ENCODE data around the gene NT5DC1.

The NT5DC1 gene

GRCh38 chr6:116208056-116208785, 107.6 kb downstream of the NT5DC1 start:
- H3K4me1 ChIP-seq (ENCODE audit: low read length) = peaks cover 23% of the 10 kb centered on the region
- no peak overlapping the region for H3K4me3 ChIP-seq (ENCODE audit: low read length)
- TF ChIP-seq EZH2phosphoT487 (IDR thresholded peaks at IDR 0.05; ENCODE audit: low read length) (no peak), EZH2 (optimal IDR thresholded peaks at IDR 0.05; ENCODE audit: low read depth, low read length) (no peak), CTCF (IDR thresholded peaks at IDR 0.05; ENCODE audit: low read length) (no peak)
- no peak overlapping the region for H3K4me2 ChIP-seq (ENCODE audit: low read depth, low read length)
- H3K27ac ChIP-seq (ENCODE audit: low read length) = no peak overlapping the region
- H3K79me2 ChIP-seq (ENCODE audit: low read length) = no peaks in the 10 kb centered on the region
- no peaks in the 10 kb centered on the region for H4K20me1 ChIP-seq (ENCODE audit: insufficient read depth, low read length)
- H3K9ac ChIP-seq (ENCODE audit: low read length) = no peak overlapping the region
- H3K36me3 ChIP-seq (replicated peaks; ENCODE audit: insufficient read depth, low read length) = no peaks in the 10 kb centered on the region
- H3K9me3 ChIP-seq (replicated peaks; ENCODE audit: insufficient read depth, low read length) = no peaks in the 10 kb centered on the region
- no peaks in the 10 kb centered on the region for H3K27me3 ChIP-seq (replicated peaks; ENCODE audit: insufficient read depth, low read length)
- DNase-seq = no peak
- H2AFZ ChIP-seq (ENCODE audit: low read length) = no peak overlapping the region
- no peaks in the 10 kb centered on the region for H3K9me2 ChIP-seq (replicated peaks; ENCODE audit: insufficient read depth, low read length)
- H3F3A ChIP-seq (ENCODE audit: insufficient read depth, low read length) = peaks cover 12% of the 10 kb centered on the region

GRCh38 chr6:116210316-116210715, 109.7 kb downstream of the NT5DC1 start:
- Histone ChIP-seq H3K4me2 (ENCODE audit: low read depth, low read length) (no peak overlapping the region), H3K36me3 (replicated peaks; ENCODE audit: insufficient read depth, low read length) (no peaks in the 10 kb centered on the region), H3K79me2 (ENCODE audit: low read length) (no peaks in the 10 kb centered on the region), H3K9me2 (replicated peaks; ENCODE audit: insufficient read depth, low read length) (no peaks in the 10 kb centered on the region), H2AFZ (ENCODE audit: low read length) (no peak overlapping the region), H3K9me3 (replicated peaks; ENCODE audit: insufficient read depth, low read length) (no peaks in the 10 kb centered on the region), H3K27me3 (replicated peaks; ENCODE audit: insufficient read depth, low read length) (no peaks in the 10 kb centered on the region), H3K27ac (ENCODE audit: low read length) (no peak overlapping the region), H3F3A (ENCODE audit: insufficient read depth, low read length) (peaks cover 3% of the 10 kb centered on the region; the same call in 1 of the 2 replicates), H3K4me3 (ENCODE audit: low read length) (no peak overlapping the region), H3K9ac (ENCODE audit: low read length) (no peak overlapping the region), H3K4me1 (ENCODE audit: low read length) (peaks cover 12% of the 10 kb centered on the region), H4K20me1 (ENCODE audit: insufficient read depth, low read length) (no peaks in the 10 kb centered on the region)
- no peak for DNase-seq
- TF ChIP-seq EZH2 (optimal IDR thresholded peaks at IDR 0.05; ENCODE audit: low read depth, low read length) (no peak), EZH2phosphoT487 (IDR thresholded peaks at IDR 0.05; ENCODE audit: low read length) (no peak), CTCF (IDR thresholded peaks at IDR 0.05; ENCODE audit: low read length) (no peak)

- Histone ChIP-seq H3K9me2 (replicated peaks; ENCODE audit: insufficient read depth, low read length) (no peaks in the 10 kb centered on the region), H2AFZ (ENCODE audit: low read length) (no peak overlapping the region), H3K9ac (ENCODE audit: low read length) (no peak overlapping the region), H3K9me3 (replicated peaks; ENCODE audit: insufficient read depth, low read length) (no peaks in the 10 kb centered on the region), H3K4me2 (ENCODE audit: low read depth, low read length) (no peak overlapping the region), H3K27ac (ENCODE audit: low read length) (no peak overlapping the region), H3K4me1 (ENCODE audit: low read length) (peaks cover 7% of the 10 kb centered on the region), H3K27me3 (replicated peaks; ENCODE audit: insufficient read depth, low read length) (no peaks in the 10 kb centered on the region), H3K4me3 (ENCODE audit: low read length) (no peak overlapping the region), H3K79me2 (ENCODE audit: low read length) (no peaks in the 10 kb centered on the region), H3K36me3 (replicated peaks; ENCODE audit: insufficient read depth, low read length) (no peaks in the 10 kb centered on the region), H3F3A (ENCODE audit: insufficient read depth, low read length) (no peaks in the 10 kb centered on the region), H4K20me1 (ENCODE audit: insufficient read depth, low read length) (no peaks in the 10 kb centered on the region)
- no peak for DNase-seq
- no peak for TF ChIP-seq EZH2phosphoT487 (IDR thresholded peaks at IDR 0.05; ENCODE audit: low read length)
Observed at GRCh38 chr6:116210750-116211425, 110.2 kb downstream of the NT5DC1 start.

GRCh38 chr6:116214681-116215080, 114.0 kb downstream of the NT5DC1 start:
- no peaks in the 10 kb centered on the region for H3K9me3 ChIP-seq (replicated peaks; ENCODE audit: insufficient read depth, low read length)
- TF ChIP-seq EZH2 (optimal IDR thresholded peaks at IDR 0.05; ENCODE audit: low read depth, low read length) = no peak
- no peak for TF ChIP-seq CTCF (IDR thresholded peaks at IDR 0.05; ENCODE audit: low read length)
- no peak for TF ChIP-seq EZH2phosphoT487 (IDR thresholded peaks at IDR 0.05; ENCODE audit: low read length)
- H3K27ac ChIP-seq (ENCODE audit: low read length) = no peak overlapping the region
- H4K20me1 ChIP-seq (ENCODE audit: insufficient read depth, low read length) = no peaks in the 10 kb centered on the region
- H3K9me2 ChIP-seq (replicated peaks; ENCODE audit: insufficient read depth, low read length) = no peaks in the 10 kb centered on the region
- no peak for DNase-seq
- no peaks in the 10 kb centered on the region for H3K79me2 ChIP-seq (ENCODE audit: low read length)
- no peak overlapping the region for H2AFZ ChIP-seq (ENCODE audit: low read length)
- no peak overlapping the region for H3K4me3 ChIP-seq (ENCODE audit: low read length)
- no peaks in the 10 kb centered on the region for H3K27me3 ChIP-seq (replicated peaks; ENCODE audit: insufficient read depth, low read length)
- no peaks in the 10 kb centered on the region for H3K36me3 ChIP-seq (replicated peaks; ENCODE audit: insufficient read depth, low read length)
- 0 out of 2 replicates have a peak, but pooled peaks cover 4% of the 10 kb centered on the region for H3F3A ChIP-seq (ENCODE audit: insufficient read depth, low read length)
- H3K4me1 ChIP-seq (ENCODE audit: low read length) = no peaks in the 10 kb centered on the region
- H3K9ac ChIP-seq (ENCODE audit: low read length) = no peak overlapping the region
- H3K4me2 ChIP-seq (ENCODE audit: low read depth, low read length) = no peak overlapping the region
